Neural cell (in vitro differentiated cells): ENCODE results near the gene GTSE1.

Experiments
- MXI1 ChIP-seq: fragments of 450-650 bp; conservative IDR thresholded peaks from 2 replicates; pipeline ENCODE4 v1.6.1; 2014; ENCODE audit warnings: antibody characterized with exemption, mild to moderate bottlenecking; ENCODE audit not compliant: poor library complexity, severe bottlenecking
- POLR2AphosphoS5 ChIP-seq: IDR thresholded peaks from 2 replicates; pipeline ENCODE4 v1.6.1; 2012
- REST ChIP-seq: IDR thresholded peaks from 2 replicates; pipeline ENCODE4 v1.6.1; 2012; ENCODE audit warnings: borderline replicate concordance
- SMC3 ChIP-seq: fragments of 450-650 bp; conservative IDR thresholded peaks from 2 replicates; pipeline ENCODE4 v1.6.1; 2014; ENCODE audit warnings: antibody characterized with exemption, mild to moderate bottlenecking, moderate library complexity; ENCODE audit not compliant: poor library complexity
- TF ChIP-seq, protein P1 (sequence below): fragments of 450-650 bp; IDR thresholded peaks from 2 replicates; pipeline ENCODE4 v1.5.1; 2014; ENCODE audit warnings: antibody characterized with exemption, mild to moderate bottlenecking, moderate library complexity; ENCODE audit not compliant: poor library complexity, severe bottlenecking

GRCh38 chr22:46318576-46318975 is 21.9 kb downstream of the GTSE1 start:
- TF ChIP-seq, protein P1, sequence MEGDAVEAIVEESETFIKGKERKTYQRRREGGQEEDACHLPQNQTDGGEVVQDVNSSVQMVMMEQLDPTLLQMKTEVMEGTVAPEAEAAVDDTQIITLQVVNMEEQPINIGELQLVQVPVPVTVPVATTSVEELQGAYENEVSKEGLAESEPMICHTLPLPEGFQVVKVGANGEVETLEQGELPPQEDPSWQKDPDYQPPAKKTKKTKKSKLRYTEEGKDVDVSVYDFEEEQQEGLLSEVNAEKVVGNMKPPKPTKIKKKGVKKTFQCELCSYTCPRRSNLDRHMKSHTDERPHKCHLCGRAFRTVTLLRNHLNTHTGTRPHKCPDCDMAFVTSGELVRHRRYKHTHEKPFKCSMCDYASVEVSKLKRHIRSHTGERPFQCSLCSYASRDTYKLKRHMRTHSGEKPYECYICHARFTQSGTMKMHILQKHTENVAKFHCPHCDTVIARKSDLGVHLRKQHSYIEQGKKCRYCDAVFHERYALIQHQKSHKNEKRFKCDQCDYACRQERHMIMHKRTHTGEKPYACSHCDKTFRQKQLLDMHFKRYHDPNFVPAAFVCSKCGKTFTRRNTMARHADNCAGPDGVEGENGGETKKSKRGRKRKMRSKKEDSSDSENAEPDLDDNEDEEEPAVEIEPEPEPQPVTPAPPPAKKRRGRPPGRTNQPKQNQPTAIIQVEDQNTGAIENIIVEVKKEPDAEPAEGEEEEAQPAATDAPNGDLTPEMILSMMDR = no peak
- no peak for TF ChIP-seq POLR2AphosphoS5
- TF ChIP-seq MXI1 = no peak
- TF ChIP-seq SMC3 = no peak
- no peak for TF ChIP-seq REST
